Chondrocyte (in vitro differentiated cells): ENCODE data around the gene DIAPH2. TPM values are rescaled to one million over a fixed set of nuclear protein-coding genes. Genes with fewer than 3 reads are reported as not detected.

Experiments
- DNase-seq: peaks from one replicate; pipeline ENCODE4 v3.0.0; 2021; ENCODE audit warnings: mixed read lengths, low spot score
- H3K27ac Mint-ChIP-seq: one replicate; pipeline ENCODE4 v1.8.0; 2021; ENCODE audit warnings: mild to moderate bottlenecking, moderate library complexity, mixed read lengths; ENCODE audit not compliant: unreplicated experiment
- H3K27me3 Mint-ChIP-seq: 2 replicates; pipeline ENCODE4 v1.8.0; 2021; ENCODE audit warnings: low read depth, mixed read lengths
- H3K36me3 Mint-ChIP-seq: 2 replicates; pipeline ENCODE4 v1.8.0; 2021; ENCODE audit warnings: low read depth, mixed read lengths
- H3K4me1 Mint-ChIP-seq: 2 replicates; pipeline ENCODE4 v1.8.0; 2021; ENCODE audit warnings: low read depth, mild to moderate bottlenecking, mixed read lengths
- H3K4me3 Mint-ChIP-seq: one replicate; pipeline ENCODE4 v1.8.0; 2021; ENCODE audit warnings: mild to moderate bottlenecking, moderate library complexity, mixed read lengths; ENCODE audit not compliant: unreplicated experiment
- H3K9me3 Mint-ChIP-seq: 2 replicates; pipeline ENCODE4 v1.8.0; 2021; ENCODE audit warnings: low read depth, mixed read lengths
- total RNA-seq: library from RNA; stranded (reverse); gene quantifications from 3 replicates; pipeline ENCODE4 v1.2.1, GENCODE V29; 2021
- TF ChIP-seq, protein P1 (sequence below): fragments of 200-600 bp; sonication (generic); IDR thresholded peaks from 2 replicates; pipeline ENCODE4 v1.5.0; 2021; ENCODE audit warnings: antibody characterized with exemption, mild to moderate bottlenecking, moderate library complexity

The DIAPH2 gene
- total RNA-seq, 1 donor from 2014 or later, result 14.5 TPM

GRCh38 chrX:96929036-96929435 is 244.4 kb downstream of the DIAPH2 start:
- no peak overlapping the region for H3K4me3 Mint-ChIP-seq
- no peaks in the 10 kb centered on the region for H3K27me3 Mint-ChIP-seq
- no peaks in the 10 kb centered on the region for H3K4me1 Mint-ChIP-seq
- no peaks in the 10 kb centered on the region for H3K9me3 Mint-ChIP-seq
- peaks cover 1% of the 10 kb centered on the region for H3K36me3 Mint-ChIP-seq
- TF ChIP-seq, protein P1, sequence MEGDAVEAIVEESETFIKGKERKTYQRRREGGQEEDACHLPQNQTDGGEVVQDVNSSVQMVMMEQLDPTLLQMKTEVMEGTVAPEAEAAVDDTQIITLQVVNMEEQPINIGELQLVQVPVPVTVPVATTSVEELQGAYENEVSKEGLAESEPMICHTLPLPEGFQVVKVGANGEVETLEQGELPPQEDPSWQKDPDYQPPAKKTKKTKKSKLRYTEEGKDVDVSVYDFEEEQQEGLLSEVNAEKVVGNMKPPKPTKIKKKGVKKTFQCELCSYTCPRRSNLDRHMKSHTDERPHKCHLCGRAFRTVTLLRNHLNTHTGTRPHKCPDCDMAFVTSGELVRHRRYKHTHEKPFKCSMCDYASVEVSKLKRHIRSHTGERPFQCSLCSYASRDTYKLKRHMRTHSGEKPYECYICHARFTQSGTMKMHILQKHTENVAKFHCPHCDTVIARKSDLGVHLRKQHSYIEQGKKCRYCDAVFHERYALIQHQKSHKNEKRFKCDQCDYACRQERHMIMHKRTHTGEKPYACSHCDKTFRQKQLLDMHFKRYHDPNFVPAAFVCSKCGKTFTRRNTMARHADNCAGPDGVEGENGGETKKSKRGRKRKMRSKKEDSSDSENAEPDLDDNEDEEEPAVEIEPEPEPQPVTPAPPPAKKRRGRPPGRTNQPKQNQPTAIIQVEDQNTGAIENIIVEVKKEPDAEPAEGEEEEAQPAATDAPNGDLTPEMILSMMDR, result no peak
- no peak for DNase-seq
- H3K27ac Mint-ChIP-seq, result no peak overlapping the region

DNA sequence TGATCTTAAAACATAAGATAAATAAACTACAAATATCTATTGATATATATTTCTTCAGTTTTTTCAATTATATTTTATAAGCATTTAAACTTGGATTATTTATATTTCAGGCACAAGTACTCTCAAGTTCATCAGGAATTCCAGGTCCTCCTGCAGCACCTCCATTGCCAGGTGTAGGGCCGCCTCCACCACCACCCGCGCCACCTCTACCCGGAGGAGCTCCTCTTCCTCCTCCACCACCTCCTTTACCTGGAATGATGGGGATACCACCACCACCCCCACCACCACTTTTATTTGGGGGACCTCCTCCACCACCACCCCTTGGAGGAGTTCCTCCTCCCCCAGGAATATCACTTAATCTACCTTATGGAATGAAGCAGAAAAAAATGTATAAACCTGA is 273.1 kb downstream of the DIAPH2 start:
- TF ChIP-seq, protein P1, result no peak
- peak; percentile 68 for DNase-seq
- no peaks in the 10 kb centered on the region for H3K27me3 Mint-ChIP-seq
- H3K27ac Mint-ChIP-seq, result no peak overlapping the region
- peaks cover 21% of the 10 kb centered on the region for H3K9me3 Mint-ChIP-seq
- no peaks in the 10 kb centered on the region for H3K4me1 Mint-ChIP-seq
- no peak overlapping the region for H3K4me3 Mint-ChIP-seq
- H3K36me3 Mint-ChIP-seq, result peaks cover 17% of the 10 kb centered on the region

GRCh38 chrX:96971812-96972211 is 287.2 kb downstream of the DIAPH2 start:
- Mint-ChIP-seq H3K27ac (no peak overlapping the region), H3K9me3 (peaks cover 26% of the 10 kb centered on the region), H3K27me3 (no peaks in the 10 kb centered on the region), H3K36me3 (peaks cover 5% of the 10 kb centered on the region), H3K4me3 (no peak overlapping the region), H3K4me1 (no peaks in the 10 kb centered on the region)
- TF ChIP-seq, protein P1, result peak; percentile 43
- no peak for DNase-seq

DNA sequence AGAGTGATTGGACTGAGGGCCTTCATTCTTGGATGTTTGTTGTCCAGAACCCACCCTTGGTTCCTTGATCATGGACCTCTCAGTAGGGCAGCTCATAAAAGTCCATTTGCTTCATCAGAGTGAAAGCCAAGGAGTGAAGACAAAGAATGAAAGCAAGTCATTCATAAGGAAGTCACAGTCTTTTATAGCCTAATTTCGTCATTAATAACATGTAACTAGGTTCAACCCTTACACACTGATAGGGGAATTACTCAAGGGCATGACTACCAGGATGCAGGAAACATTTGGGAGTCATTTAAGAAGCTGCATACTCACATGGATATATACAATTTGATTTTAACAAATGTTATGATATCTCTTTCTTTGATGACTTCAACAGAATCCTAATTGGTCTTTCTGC is 294.3 kb downstream of the DIAPH2 start:
- TF ChIP-seq, protein P1, result no peak
- H3K36me3 Mint-ChIP-seq, result no peaks in the 10 kb centered on the region
- H3K27ac Mint-ChIP-seq, result no peak overlapping the region
- no peaks in the 10 kb centered on the region for H3K27me3 Mint-ChIP-seq
- DNase-seq, result no peak
- H3K4me3 Mint-ChIP-seq, result no peak overlapping the region
- no peaks in the 10 kb centered on the region for H3K4me1 Mint-ChIP-seq
- H3K9me3 Mint-ChIP-seq, result no peaks in the 10 kb centered on the region

DNA sequence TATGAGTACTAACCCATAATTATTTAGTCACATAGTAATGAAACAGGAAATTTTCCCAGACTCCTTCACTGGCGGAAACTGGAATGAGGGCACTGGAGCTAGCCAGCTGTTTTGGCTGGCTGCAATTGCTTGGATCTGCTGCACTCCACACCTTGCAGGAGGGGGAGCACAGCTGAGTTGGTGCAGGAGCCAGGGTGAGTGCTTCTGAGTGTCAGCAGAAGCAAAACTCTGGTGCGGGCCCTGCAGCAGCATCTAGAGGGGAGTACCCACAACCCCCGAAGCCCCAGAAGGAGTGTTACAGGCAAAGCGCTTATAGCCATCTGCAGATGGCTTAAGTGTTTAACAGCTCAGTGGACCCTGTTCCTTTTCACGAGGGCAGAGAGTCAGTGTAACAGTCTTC is 295.1 kb downstream of the DIAPH2 start:
- Mint-ChIP-seq H3K9me3 (no peaks in the 10 kb centered on the region), H3K36me3 (no peaks in the 10 kb centered on the region), H3K27me3 (no peaks in the 10 kb centered on the region), H3K27ac (no peak overlapping the region), H3K4me3 (no peak overlapping the region), H3K4me1 (no peaks in the 10 kb centered on the region)
- peak; percentile 49 for DNase-seq
- TF ChIP-seq, protein P1, result no peak
